Activated naive CD4-positive, alpha-beta T cell treated with anti-CD3 and anti-CD28 coated beads for 36 hours (primary cell): ENCODE measurements around the gene PNPLA7. TPM values are rescaled to one million over a fixed set of nuclear protein-coding genes. Genes with fewer than 3 reads are reported as not detected.

Experiments
- CTCF ChIA-PET: fragments of 350-600 bp; sonication (Branson Sonifier 250); formaldehyde crosslinking; loops from one replicate; lab custom pipeline; 2021; ENCODE audit warnings: antibody characterized with exemption; lab: Charles Lee
- DNase-seq: peaks from one replicate; pipeline ENCODE4 v3.0.0-alpha.2; 2020
- H3K27ac Mint-ChIP-seq: one replicate; pipeline ENCODE4 v1.8.0; 2021; ENCODE audit warnings: mild to moderate bottlenecking, mixed read lengths
- H3K27me3 Mint-ChIP-seq: one replicate; pipeline ENCODE4 v1.8.0; 2021; ENCODE audit warnings: low read depth, mixed read lengths
- H3K36me3 Mint-ChIP-seq: one replicate; pipeline ENCODE4 v1.8.0; 2021; ENCODE audit warnings: low read depth, mixed read lengths
- H3K4me1 Mint-ChIP-seq: one replicate; pipeline ENCODE4 v1.8.0; 2021; ENCODE audit warnings: low read depth, mixed read lengths
- H3K4me3 Mint-ChIP-seq: one replicate; pipeline ENCODE4 v1.8.0; 2021; ENCODE audit warnings: mild to moderate bottlenecking, moderate library complexity, mixed read lengths
- H3K9me3 Mint-ChIP-seq: one replicate; pipeline ENCODE4 v1.8.0; 2021; ENCODE audit warnings: mixed read lengths
- intact Hi-C: fragments of 100-400 bp; cut with micrococcal nuclease; formaldehyde crosslinking; loops from one replicate; pipeline ENCODE4 v1.15.1; 2023
- total RNA-seq, 2 experiments: library from RNA; stranded (reverse); gene quantifications; one replicate each; pipeline ENCODE4 v1.2.3, GENCODE V29; 2021

PNPLA7 gene
- total RNA-seq, 2 experiments from 2014 or later: 2.8 to 3.1 TPM

DNA sequence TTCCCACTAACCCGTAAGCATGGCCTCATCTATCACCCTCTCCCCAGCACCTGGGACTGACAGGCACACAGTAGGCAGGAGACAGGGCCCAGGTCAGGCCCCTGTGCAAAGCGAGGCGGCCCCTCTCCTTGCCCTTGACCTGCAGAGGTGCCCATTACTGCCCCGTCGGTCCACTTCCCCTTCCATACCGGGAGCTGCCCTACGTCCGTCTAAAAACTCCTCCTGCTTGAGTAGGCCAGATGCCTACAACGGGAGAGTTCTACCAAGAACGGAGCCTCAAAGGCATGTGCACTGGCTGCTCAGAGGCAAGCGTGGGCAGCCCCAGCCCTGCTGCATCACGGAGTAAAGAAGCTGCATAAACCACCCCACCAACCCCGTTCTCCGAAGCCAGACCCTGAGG, 33.1 kb upstream of the PNPLA7 start:
- Mint-ChIP-seq H3K4me3 (no peak overlapping the region), H3K27me3 (no peaks in the 10 kb centered on the region), H3K4me1 (peaks cover 14% of the 10 kb centered on the region), H3K36me3 (peaks cover 24% of the 10 kb centered on the region), H3K27ac (no peak overlapping the region), H3K9me3 (no peaks in the 10 kb centered on the region)
- DNase-seq: no peak
- intact Hi-C loops: no loop called here
- CTCF ChIA-PET: no interaction called here

DNA sequence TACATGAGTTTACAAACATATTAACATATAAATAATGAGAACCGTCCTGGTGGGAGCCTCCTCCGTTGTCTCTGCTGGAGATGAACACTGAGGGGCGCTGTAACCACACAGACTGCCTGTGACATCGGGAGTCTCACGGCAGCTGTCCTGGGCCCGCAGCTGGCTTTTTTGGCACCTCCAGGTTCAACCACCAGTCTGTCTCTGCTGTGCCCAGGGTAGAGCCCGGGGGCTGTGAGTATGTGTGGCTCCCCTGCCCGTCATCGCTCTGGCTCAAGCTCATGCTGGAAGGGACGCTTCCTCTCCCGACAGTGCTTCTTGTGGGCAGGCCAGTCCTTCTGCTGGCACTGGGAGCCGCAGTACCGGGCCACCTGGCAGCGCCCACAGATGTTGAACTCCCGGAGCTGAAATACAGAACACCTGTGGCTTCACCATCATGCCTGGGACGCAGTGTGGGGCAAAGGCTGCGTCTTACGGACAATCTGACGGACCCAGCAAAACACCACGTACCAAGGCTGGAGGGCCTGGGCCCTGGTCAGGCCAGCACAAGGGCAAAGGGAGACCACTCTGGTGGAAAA, 32.2 kb upstream of the PNPLA7 start:
- CTCF ChIA-PET: interaction anchor here (0.6 kb wide), 1 partner anchor 139 kb away, joined by 4 read pairs; no protein-coding TSS in a partner anchor
- H3K27me3 Mint-ChIP-seq: no peaks in the 10 kb centered on the region
- intact Hi-C loops: no loop called here
- H3K36me3 Mint-ChIP-seq: peaks cover 16% of the 10 kb centered on the region
- H3K27ac Mint-ChIP-seq: no peak overlapping the region
- DNase-seq: peak; percentile 41
- H3K4me1 Mint-ChIP-seq: peaks cover 13% of the 10 kb centered on the region
- no peak overlapping the region for H3K4me3 Mint-ChIP-seq
- H3K9me3 Mint-ChIP-seq: no peaks in the 10 kb centered on the region

DNA sequence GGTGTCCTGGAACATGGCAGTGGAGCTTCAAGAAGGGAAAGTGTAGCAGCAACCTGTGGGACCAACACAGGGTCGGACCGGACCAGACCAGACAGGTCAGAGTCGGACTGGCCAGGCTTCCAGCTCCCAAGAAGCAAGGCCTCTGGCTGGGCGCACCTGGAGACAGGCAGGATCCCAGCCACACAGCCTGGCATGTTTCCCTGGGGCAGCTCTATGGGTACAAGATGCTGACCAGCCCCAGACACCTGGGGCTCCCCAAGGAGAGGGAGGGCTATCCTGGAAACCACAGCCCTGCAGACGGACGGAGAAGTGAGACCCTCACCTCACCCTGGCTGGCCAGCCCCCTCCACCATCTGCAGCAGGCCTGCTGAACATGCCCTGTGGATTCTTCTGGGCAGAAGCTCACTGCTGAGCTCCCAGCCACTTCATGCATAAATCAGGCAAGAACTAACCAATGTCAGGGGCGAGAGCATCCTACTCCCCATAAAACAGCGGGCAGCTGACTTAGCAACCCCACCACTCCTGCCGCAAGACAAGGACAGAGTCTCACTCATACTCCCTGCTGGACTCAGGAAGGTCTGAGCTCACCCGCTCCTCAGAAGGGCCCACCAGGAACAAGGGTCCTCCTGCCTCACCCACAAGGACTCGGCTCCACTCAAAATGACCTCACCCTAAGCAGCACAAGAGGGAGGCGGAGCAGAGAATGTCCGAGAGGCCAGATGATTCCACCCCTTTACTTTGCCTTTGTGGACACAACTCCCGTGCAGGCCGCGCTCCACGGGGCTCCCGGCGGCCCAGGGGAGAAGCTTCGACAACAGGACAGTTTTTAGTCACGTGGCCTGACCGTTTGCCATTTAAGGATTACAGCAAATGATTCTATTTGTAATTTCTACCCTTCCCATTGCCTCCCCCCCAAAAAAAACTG, 31.4 kb upstream of the PNPLA7 start:
- intact Hi-C loops: no loop called here
- H3K36me3 Mint-ChIP-seq: peaks cover 16% of the 10 kb centered on the region
- H3K9me3 Mint-ChIP-seq: no peaks in the 10 kb centered on the region
- H3K4me3 Mint-ChIP-seq: no peak overlapping the region
- H3K27me3 Mint-ChIP-seq: no peaks in the 10 kb centered on the region
- peaks cover 17% of the 10 kb centered on the region for H3K4me1 Mint-ChIP-seq
- no peak for DNase-seq
- no peak overlapping the region for H3K27ac Mint-ChIP-seq
- CTCF ChIA-PET: interaction anchor here (0.6 to 1.1 kb wide), 2 partner anchors 10 to 140 kb away, joined by 3 to 4 read pairs; no protein-coding TSS in a partner anchor

DNA sequence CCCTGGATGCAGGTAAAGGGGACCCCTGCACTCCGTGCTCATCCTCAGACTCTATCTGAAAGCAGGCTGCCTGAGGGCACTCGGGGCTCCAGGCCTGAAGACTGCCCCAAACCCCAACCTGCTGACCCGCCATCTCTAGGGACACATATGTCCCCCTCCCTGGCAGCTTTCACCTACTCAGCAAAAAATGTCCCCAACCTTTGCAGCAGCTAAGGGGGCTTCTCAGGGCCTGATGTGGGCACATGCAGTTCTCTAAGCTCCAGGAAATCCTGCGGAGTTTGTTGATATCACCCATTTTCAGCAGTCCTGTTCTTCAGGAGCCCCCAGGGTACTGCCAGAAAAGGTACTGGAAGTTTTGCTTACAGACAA, 30.7 kb upstream of the PNPLA7 start:
- no peak overlapping the region for H3K27ac Mint-ChIP-seq
- peaks cover 12% of the 10 kb centered on the region for H3K36me3 Mint-ChIP-seq
- H3K27me3 Mint-ChIP-seq: no peaks in the 10 kb centered on the region
- intact Hi-C loops: no loop called here
- H3K4me1 Mint-ChIP-seq: peaks cover 24% of the 10 kb centered on the region
- H3K4me3 Mint-ChIP-seq: no peak overlapping the region
- DNase-seq: no peak
- CTCF ChIA-PET: interaction anchor here (1.1 to 2.1 kb wide), 2 partner anchors 8 to 11 kb away, joined by 3 to 14 read pairs; no protein-coding TSS in a partner anchor
- no peaks in the 10 kb centered on the region for H3K9me3 Mint-ChIP-seq

DNA sequence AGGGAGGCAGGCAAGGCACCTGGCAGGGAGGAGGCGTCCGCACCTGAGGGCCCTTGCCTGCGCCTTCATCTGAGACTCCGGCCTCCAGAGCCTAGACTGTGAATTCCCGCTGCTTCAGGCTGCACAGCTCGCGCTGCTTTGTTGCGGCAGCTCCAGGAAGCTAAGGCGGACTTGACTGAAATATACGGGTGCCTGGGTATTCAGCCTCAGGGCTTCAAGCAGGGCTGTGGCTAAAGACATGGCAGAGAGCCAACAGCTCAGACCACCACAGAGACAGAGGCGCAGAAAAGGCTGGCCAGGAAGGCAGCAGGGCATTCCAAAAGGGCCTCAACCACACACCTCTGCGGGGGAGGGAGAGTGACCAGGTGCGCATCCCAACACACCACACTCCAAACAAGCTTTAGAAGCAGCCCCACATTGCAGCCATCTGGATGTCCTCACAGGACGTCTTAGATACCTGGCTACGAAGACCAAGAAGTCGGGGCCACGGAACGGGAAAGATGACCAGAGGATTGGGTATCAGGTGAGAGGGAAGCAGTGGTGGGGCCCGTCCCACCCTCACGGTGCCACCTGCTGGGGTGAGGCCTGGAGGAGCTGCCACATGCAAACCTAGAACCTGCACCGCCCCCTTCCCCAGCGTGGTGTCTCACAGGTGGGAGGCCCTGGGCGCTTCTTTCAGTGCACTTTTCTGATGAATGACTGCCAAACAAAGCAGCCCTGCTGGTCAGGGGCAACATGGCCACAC, 30.2 kb upstream of the PNPLA7 start:
- Mint-ChIP-seq H3K27ac (no peak overlapping the region), H3K4me3 (no peak overlapping the region), H3K27me3 (no peaks in the 10 kb centered on the region), H3K36me3 (peaks cover 17% of the 10 kb centered on the region), H3K9me3 (no peaks in the 10 kb centered on the region), H3K4me1 (peaks cover 30% of the 10 kb centered on the region)
- no peak for DNase-seq
- CTCF ChIA-PET: interaction anchor here (0.8 to 2.1 kb wide), 5 partner anchors 8 to 46 kb away, joined by 3 to 14 read pairs (median 4); partner anchors contain the start of gene ZMYND19
- intact Hi-C loops: no loop called here

DNA sequence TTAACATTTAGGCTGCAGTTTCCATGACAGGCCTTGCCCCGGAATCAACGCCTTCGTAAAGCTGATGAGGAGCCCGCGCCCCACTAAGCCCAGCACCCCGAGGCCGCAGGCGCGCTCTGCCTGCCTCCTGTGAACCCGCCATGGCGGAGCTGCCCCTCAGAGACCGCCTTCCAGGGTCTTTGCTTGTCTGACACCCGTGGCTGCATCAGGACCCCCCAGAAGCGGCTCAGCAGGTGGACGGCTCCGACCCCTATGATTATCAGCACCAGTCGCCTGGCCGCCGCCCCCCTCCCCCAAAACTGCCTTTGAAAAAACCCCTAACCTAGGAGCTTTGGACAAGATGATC, 29.0 kb upstream of the PNPLA7 start:
- intact Hi-C loops: loop anchor here (1.0 to 2.0 kb wide), 3 partner anchors 26 to 44 kb away; partner anchors contain the start of genes ARRDC1, MRPL41 and PNPLA7
- H3K4me3 Mint-ChIP-seq: peak overlapping the region; percentile 81
- CTCF ChIA-PET: interaction anchor here (0.6 to 2.1 kb wide), 7 partner anchors 8 to 52 kb away, joined by 3 to 14 read pairs (median 4); partner anchors contain the start of gene MRPL41
- H3K9me3 Mint-ChIP-seq: no peaks in the 10 kb centered on the region
- peaks cover 37% of the 10 kb centered on the region for H3K4me1 Mint-ChIP-seq
- H3K27ac Mint-ChIP-seq: no peak overlapping the region
- H3K27me3 Mint-ChIP-seq: no peaks in the 10 kb centered on the region
- no peak for DNase-seq
- H3K36me3 Mint-ChIP-seq: peaks cover 19% of the 10 kb centered on the region

DNA sequence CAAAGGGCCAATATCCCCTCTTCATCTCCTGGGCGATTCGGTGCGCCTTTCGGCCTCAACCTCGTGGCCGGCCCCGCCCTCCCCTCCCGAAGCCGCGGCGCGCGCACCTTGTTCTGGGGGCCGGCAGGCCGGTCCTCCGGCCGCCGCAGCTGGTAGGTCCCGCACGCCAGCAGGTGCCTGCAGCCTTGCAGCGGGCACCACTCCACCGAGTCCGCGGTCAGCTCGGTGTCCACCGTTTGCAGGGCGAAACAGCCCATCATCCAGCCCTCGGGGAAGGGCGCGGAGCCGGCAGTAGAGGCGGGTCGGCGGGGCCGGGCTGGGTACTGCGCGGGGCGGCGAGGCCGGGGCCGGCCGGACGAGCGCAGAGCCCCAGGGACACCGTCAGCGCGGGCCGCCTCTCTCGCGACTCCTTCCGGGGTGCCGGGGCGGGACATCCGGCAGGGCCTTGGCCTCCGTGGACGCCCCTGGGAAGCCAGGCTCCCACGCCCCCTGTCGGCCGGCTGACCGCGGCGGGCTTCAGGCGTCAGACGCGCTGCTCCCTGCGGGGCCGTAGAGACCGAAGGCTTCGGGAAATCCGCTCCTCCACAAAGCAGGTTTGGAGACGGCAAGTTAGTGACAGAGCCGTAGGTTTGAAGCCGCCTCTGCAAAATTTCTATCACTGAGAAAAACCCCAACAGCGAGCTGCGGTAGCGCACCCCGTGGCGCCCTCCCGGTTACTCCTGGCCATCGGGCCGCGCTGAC, 28.5 kb upstream of the PNPLA7 start, which contains the start of gene DPH7:
Gene DPH7 (minus strand): TSS at position 408 of the 741 bp plus-strand sequence. CDS start 148 bp downstream, at position 260.
- intact Hi-C loops: loop anchor here (1.0 to 2.0 kb wide), 5 partner anchors 12 to 44 kb away; partner anchors contain the start of genes ARRDC1, MRPL41, PNPLA7 and ZMYND19
- peaks cover 37% of the 10 kb centered on the region for H3K4me1 Mint-ChIP-seq
- peak within 1 kb of the TSS; percentile 81 for H3K4me3 Mint-ChIP-seq
- peak; percentile 96 for DNase-seq
- no peak within 1 kb of the TSS for H3K27ac Mint-ChIP-seq
- peaks cover 19% of the 10 kb centered on the region for H3K36me3 Mint-ChIP-seq
- CTCF ChIA-PET: interaction anchor here (0.6 to 2.1 kb wide), 7 partner anchors 8 to 52 kb away, joined by 3 to 14 read pairs (median 4); partner anchors contain the start of gene MRPL41
- H3K27me3 Mint-ChIP-seq: no peaks in the 10 kb centered on the region
- H3K9me3 Mint-ChIP-seq: no peaks in the 10 kb centered on the region

DNA sequence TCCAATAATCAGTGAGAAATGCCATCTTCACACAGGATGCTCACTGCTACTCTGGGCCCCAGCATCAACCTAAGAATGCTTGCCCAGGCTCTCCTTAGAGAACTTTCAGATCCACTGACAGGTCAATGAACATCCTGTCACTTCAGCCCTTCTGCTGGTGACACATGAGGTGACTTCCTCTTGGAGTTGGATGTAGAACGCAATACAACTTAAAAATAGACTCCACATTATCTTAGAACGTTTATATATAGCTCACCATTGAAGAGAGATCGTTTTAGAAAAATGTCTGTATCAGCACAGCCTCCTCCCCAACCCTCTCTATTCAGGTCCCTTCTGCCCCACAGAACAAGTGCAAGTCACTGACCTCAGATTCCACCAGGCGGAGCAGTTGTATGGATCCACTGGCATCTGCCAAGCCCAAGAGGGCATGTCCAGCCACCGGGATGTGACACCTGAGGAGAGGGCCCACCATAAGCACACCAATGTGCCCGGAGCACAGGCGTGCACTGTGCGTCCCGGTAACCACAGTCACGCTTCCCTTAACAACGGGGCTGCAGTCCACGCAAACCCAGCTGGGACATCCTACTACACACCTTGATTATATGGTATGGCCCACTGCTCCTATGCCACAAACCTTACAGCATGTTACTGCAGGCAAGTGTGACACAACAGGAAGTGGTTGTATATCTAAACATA, 25.7 kb upstream of the PNPLA7 start:
- H3K4me3 Mint-ChIP-seq: no peak overlapping the region
- no peak for DNase-seq
- H3K9me3 Mint-ChIP-seq: no peaks in the 10 kb centered on the region
- H3K4me1 Mint-ChIP-seq: peaks cover 37% of the 10 kb centered on the region
- CTCF ChIA-PET: no interaction called here
- peak overlapping the region; percentile 27 for H3K27ac Mint-ChIP-seq
- intact Hi-C loops: no loop called here
- H3K36me3 Mint-ChIP-seq: peaks cover 15% of the 10 kb centered on the region
- no peaks in the 10 kb centered on the region for H3K27me3 Mint-ChIP-seq

DNA sequence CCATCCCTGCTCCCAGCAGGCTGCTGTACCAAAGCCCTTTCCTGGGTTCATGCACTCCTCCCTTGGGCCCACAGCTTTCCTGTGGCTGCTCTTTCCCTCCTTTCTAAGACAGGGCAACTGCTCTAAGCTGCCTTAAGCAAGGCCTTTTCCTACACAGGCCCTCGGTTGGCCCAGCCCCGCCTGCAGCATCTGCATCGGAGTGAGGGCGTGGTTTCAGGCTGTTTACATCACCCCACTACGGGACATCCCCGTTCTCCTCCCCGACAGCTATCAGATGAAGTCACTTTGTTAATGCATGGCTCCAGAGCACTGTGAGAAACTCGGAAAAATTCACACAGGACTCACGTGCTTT, 25.1 kb upstream of the PNPLA7 start:
- Mint-ChIP-seq H3K36me3 (peaks cover 20% of the 10 kb centered on the region), H3K27ac (peak overlapping the region; percentile 27)

DNA sequence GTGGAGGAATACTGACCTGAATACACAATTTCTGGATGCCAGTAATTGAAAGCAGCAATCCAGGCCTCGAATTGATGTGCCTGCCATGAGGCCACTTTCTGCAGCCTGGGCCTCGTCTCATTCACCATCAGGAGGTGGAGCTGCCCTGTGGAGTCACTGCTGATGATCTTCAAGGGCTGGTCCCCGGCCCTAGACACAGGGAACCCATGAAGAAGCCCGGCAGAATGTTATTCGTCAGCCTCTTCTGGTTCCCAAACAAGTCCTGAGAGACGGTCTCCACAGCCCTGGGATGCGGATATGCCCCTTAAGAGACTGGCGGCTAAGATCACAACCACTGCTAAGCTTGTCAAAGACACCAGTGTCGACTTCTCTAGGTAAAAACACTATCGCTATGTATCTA, 24.0 kb upstream of the PNPLA7 start:
- DNase-seq: no peak
- Mint-ChIP-seq H3K4me3 (no peak overlapping the region), H3K27ac (no peak overlapping the region), H3K27me3 (no peaks in the 10 kb centered on the region), H3K9me3 (no peaks in the 10 kb centered on the region), H3K36me3 (peaks cover 22% of the 10 kb centered on the region), H3K4me1 (peaks cover 42% of the 10 kb centered on the region)
- intact Hi-C loops: no loop called here
- CTCF ChIA-PET: interaction anchor here (0.9 kb wide), 1 partner anchor 13 kb away, joined by 4 read pairs; no protein-coding TSS in a partner anchor

More for the DNA sequence above, 25.1 kb upstream of the PNPLA7 start:
- Mint-ChIP-seq H3K4me3 (no peak overlapping the region), H3K27me3 (no peaks in the 10 kb centered on the region), H3K4me1 (peaks cover 42% of the 10 kb centered on the region), H3K9me3 (no peaks in the 10 kb centered on the region)
- DNase-seq: no peak
- intact Hi-C loops: no loop called here
- CTCF ChIA-PET: no interaction called here

DNA sequence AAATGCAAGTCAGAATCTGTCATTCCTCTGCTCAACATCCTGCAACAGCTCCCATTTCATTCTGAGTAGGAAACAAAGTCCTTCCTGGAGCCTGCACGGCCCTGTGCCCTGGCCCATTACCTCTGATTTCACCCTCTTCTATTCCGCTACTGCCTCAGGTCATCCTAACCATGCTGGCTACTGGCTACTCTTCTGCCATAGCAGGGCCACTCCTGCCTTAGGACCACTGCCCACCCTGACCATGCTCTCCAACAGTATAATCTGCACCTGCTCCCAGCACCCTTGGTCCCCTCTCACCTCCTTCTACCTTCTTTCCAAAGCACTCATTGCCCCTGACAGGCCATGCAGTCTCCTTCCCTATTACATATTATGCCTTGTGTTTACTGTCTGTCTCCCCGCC, 20.4 kb upstream of the PNPLA7 start:
- intact Hi-C loops: no loop called here
- Mint-ChIP-seq H3K27ac (no peak overlapping the region), H3K36me3 (peaks cover 17% of the 10 kb centered on the region), H3K9me3 (no peaks in the 10 kb centered on the region), H3K4me3 (no peak overlapping the region), H3K4me1 (peaks cover 19% of the 10 kb centered on the region), H3K27me3 (no peaks in the 10 kb centered on the region)
- CTCF ChIA-PET: interaction anchor here (0.6 kb wide), 1 partner anchor 29 kb away, joined by 3 read pairs; no protein-coding TSS in a partner anchor
- no peak for DNase-seq
